ENCODE measurements around the gene POU3F4.

Gene POU3F4

DNA sequence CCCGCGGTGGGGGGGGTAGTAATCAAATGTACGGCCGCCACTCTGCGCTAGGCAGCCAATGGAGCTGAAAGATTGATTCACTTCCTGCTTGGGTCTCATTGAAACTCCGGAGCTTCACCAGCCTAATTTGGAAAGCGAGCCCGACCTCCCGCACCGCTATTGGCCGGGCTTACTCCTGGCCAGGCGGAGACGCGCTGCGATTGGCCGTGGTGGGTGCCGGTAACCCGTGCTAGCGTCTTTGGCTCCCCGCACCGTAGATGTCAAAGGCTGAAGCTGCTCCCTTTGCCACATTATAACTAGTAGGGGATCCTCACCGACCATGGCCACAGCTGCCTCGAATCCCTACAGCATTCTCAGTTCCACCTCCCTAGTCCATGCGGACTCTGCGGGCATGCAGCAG is at the start of gene POU3F4:
TSS of gene POU3F4 (plus strand) at position 285 of the 400 bp plus-strand sequence. CDS start at position 320, 35 bp downstream.
- H3K27me3 ChIP-seq: peaks cover 0 to 55% of the 10 kb centered on the region in 2 donors
- intact Hi-C loops (cut with DNase I; ENCODE audit: low total_unique reads): no loop called here
- H3K4me3 ChIP-seq: peak within 1 kb of the TSS in 1 of 2 donors; percentile 16
- no peaks in the 10 kb centered on the region for H3K36me3 ChIP-seq
- peaks cover 0 to 23% (median 10%) of the 10 kb centered on the region in 4 donors for H3K4me1 ChIP-seq
- H3K9me3 ChIP-seq: no peaks in the 10 kb centered on the region
- no peak within 1 kb of the TSS for H3K27ac ChIP-seq
- TF ChIP-seq, protein P1, sequence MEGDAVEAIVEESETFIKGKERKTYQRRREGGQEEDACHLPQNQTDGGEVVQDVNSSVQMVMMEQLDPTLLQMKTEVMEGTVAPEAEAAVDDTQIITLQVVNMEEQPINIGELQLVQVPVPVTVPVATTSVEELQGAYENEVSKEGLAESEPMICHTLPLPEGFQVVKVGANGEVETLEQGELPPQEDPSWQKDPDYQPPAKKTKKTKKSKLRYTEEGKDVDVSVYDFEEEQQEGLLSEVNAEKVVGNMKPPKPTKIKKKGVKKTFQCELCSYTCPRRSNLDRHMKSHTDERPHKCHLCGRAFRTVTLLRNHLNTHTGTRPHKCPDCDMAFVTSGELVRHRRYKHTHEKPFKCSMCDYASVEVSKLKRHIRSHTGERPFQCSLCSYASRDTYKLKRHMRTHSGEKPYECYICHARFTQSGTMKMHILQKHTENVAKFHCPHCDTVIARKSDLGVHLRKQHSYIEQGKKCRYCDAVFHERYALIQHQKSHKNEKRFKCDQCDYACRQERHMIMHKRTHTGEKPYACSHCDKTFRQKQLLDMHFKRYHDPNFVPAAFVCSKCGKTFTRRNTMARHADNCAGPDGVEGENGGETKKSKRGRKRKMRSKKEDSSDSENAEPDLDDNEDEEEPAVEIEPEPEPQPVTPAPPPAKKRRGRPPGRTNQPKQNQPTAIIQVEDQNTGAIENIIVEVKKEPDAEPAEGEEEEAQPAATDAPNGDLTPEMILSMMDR (IDR thresholded peaks at IDR 0.05): no peak
- no peak for DNase-seq

DNA sequence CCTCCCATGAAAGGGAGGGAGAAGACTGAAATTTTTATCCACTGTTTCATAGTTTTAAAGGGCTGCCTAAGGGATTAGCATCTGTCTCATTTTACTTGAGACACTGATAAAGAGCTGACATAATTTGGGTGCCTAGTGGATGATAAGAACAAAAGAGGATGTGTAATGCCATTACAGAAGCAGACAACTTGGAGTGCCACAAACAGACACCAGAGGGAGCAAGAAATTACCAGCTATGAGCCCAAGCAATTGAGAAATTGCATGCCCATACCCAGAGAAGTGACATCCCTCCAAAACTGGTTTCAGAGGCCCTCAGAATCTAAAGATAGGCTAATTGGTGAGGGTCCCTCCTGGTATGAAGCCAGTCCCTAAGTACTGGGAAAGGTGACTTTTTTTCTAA is 38.5 kb upstream of the POU3F4 start:
- Histone ChIP-seq H3K27ac (no peak overlapping the region), H3K9me3 (peaks cover 0 to 4% (median 0%) of the 10 kb centered on the region in 3 donors), H3K4me1 (no peaks in the 10 kb centered on the region), H3K4me3 (no peak overlapping the region), H3K27me3 (no peaks in the 10 kb centered on the region), H3K36me3 (no peaks in the 10 kb centered on the region)
- intact Hi-C loops (cut with DNase I; ENCODE audit: low total_unique reads): no loop called here
- no peak for DNase-seq
- TF ChIP-seq, protein P1 (IDR thresholded peaks at IDR 0.05): peak in 1 of 2 experiments; percentile 14

DNA sequence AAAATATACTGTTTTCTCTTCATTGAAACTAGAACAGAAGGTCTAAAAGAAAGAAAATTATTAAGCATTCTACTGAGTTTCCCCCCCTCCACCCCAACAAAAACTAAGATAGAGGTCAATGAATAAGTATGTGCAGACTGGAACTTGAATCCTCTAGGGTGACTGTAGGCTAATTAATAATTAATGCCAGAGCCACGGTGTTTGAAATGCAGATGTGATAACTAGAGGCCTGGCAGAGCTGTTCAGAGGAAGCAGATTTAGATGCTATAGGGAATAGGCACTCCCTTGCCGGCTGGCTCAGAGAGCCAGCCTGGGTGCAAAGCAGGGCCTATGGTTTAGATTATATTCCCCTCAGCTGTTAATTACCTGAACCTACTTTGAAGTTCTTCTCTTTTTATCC is 12.2 kb upstream of the POU3F4 start:
- H3K9me3 ChIP-seq: no peaks in the 10 kb centered on the region
- TF ChIP-seq, protein P1 (IDR thresholded peaks at IDR 0.05): no peak
- no peaks in the 10 kb centered on the region for H3K4me1 ChIP-seq
- H3K27ac ChIP-seq: no peak overlapping the region
- no peak for DNase-seq
- no peaks in the 10 kb centered on the region for H3K36me3 ChIP-seq
- intact Hi-C loops (cut with DNase I; ENCODE audit: low total_unique reads): no loop called here
- H3K4me3 ChIP-seq: no peak overlapping the region
- no peaks in the 10 kb centered on the region for H3K27me3 ChIP-seq

DNA sequence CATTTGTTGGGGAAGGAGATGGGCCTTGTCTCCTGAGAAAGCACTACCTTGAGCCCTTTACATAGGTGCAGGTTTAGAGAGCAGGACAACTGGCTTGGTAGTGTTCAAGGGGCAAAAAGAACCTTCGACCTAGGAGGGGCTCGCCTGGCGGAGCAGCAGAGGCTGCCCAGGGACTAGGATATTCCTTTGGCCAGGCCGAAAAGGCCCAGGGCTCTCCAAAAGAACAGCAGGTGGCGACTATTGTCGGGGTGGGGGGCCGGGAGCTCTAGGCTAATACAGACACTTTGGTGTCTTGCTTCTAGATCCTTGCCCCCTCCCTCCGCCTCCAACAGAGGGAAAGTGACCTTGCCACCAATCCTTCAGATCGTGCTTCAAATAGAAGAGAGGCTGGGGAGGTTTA is 7.1 kb upstream of the POU3F4 start:
- no peaks in the 10 kb centered on the region for H3K36me3 ChIP-seq
- H3K4me3 ChIP-seq: no peak overlapping the region
- no peaks in the 10 kb centered on the region for H3K4me1 ChIP-seq
- no peaks in the 10 kb centered on the region for H3K9me3 ChIP-seq
- TF ChIP-seq, protein P1 (IDR thresholded peaks at IDR 0.05): no peak
- H3K27ac ChIP-seq: no peak overlapping the region
- H3K27me3 ChIP-seq: peaks cover 0 to 23% of the 10 kb centered on the region in 2 donors
- intact Hi-C loops (cut with DNase I; ENCODE audit: low total_unique reads): no loop called here
- DNase-seq: no peak

GRCh38 chrX:83501530-83501929 is 6.6 kb upstream of the POU3F4 start:
- Histone ChIP-seq H3K4me3 (no peak overlapping the region), H3K4me1 (no peaks in the 10 kb centered on the region), H3K27ac (no peak overlapping the region), H3K27me3 (peaks cover 0 to 23% of the 10 kb centered on the region in 2 donors), H3K36me3 (no peaks in the 10 kb centered on the region), H3K9me3 (no peaks in the 10 kb centered on the region)
- no peak for DNase-seq
- intact Hi-C loops (cut with DNase I; ENCODE audit: low total_unique reads): no loop called here
- TF ChIP-seq, protein P1 (IDR thresholded peaks at IDR 0.05): no peak
